Naive thymus-derived CD4-positive, alpha-beta T cell (primary cell): Measurements from ENCODE around the gene TRAM2. TPM values are rescaled to one million over a fixed set of nuclear protein-coding genes. Genes with fewer than 3 reads are reported as not detected.
"Not testable (repeated sequence)": the region's sequence is repeated elsewhere in the genome, so short reads cannot be mapped to it uniquely, and the experiment has no call there.

Experiments used
- ATAC-seq: fragments of 150-1000 bp; cut with Tn5 transposase; 2 replicates; pipeline ENCODE4 v1.10.0; 2021; ENCODE audit warnings: mild to moderate bottlenecking, moderate library complexity
- CTCF ChIA-PET: fragments of 350-600 bp; sonication (Branson Sonifier 250); formaldehyde crosslinking; loops from one replicate; lab custom pipeline; 2021; ENCODE audit warnings: antibody characterized with exemption; lab: Charles Lee
- POLR2A ChIA-PET: fragments of 350-600 bp; sonication (Branson Sonifier 250); formaldehyde crosslinking; loops from one replicate; lab custom pipeline; 2021; ENCODE audit warnings: antibody characterized with exemption, inconsistent platforms; lab: Charles Lee
- DNase-seq, 9 donors: peaks; one replicate each; pipeline versions ENCODE4 v3.0.0 to v3.0.0-alpha.2; 2020 to 2022; ENCODE audit warnings: mixed read lengths in 1 of 9
- H3K27ac ChIP-seq: one replicate; pipeline ENCODE4 v1.7.0; 2013; ENCODE audit warnings: mild to moderate bottlenecking, low read depth, low read length, moderate library complexity
- H3K27me3 ChIP-seq, 2 donors: one replicate each; pipeline ENCODE4 v1.7.0; 2013; ENCODE audit warnings: low read length in 2 of 2, mild to moderate bottlenecking in 2 of 2, moderate library complexity in 2 of 2; ENCODE audit not compliant: control insufficient read depth in 2 of 2, insufficient read depth in 2 of 2
- H3K36me3 ChIP-seq, 3 experiments: 1 replicate in 2 of 3; 2 replicates in 1 of 3; pipeline ENCODE4 v1.7.0; 2013; ENCODE audit warnings: low read length in 3 of 3, mild to moderate bottlenecking in 3 of 3, moderate library complexity in 1 of 3; ENCODE audit not compliant: insufficient read depth in 3 of 3, control insufficient read depth in 2 of 3
- H3K4me1 ChIP-seq, 2 donors: one replicate each; pipeline ENCODE4 v1.7.0; 2013; ENCODE audit warnings: low read length in 2 of 2, mild to moderate bottlenecking in 2 of 2, moderate library complexity in 1 of 2; ENCODE audit not compliant: control insufficient read depth in 2 of 2, insufficient read depth in 2 of 2
- H3K4me3 ChIP-seq: 2 replicates; pipeline ENCODE4 v1.7.0; 2013; ENCODE audit warnings: mild to moderate bottlenecking, low read length
- H3K9me3 ChIP-seq, 3 experiments: 1 replicate in 2 of 3; 2 replicates in 1 of 3; pipeline ENCODE4 v1.7.0; 2013; ENCODE audit warnings: low read length in 3 of 3; ENCODE audit not compliant: control insufficient read depth in 2 of 3
- H3K27ac Mint-ChIP-seq, 9 donors: one replicate each; pipeline ENCODE4 v1.8.0; 2020 to 2022; ENCODE audit warnings: mixed read lengths in 9 of 9, mild to moderate bottlenecking in 8 of 9, moderate library complexity in 5 of 9, inconsistent platforms in 2 of 9
- H3K27me3 Mint-ChIP-seq, 5 donors: one replicate each; pipeline ENCODE4 v1.8.0; 2021 to 2022; ENCODE audit warnings: mixed read lengths in 5 of 5, mild to moderate bottlenecking in 1 of 5
- H3K36me3 Mint-ChIP-seq, 5 donors: one replicate each; pipeline ENCODE4 v1.8.0; 2020 to 2022; ENCODE audit warnings: mixed read lengths in 5 of 5, mild to moderate bottlenecking in 3 of 5, inconsistent platforms in 1 of 5
- H3K4me1 Mint-ChIP-seq, 7 donors: one replicate each; pipeline ENCODE4 v1.8.0; 2020 to 2022; ENCODE audit warnings: mixed read lengths in 7 of 7, mild to moderate bottlenecking in 3 of 7, inconsistent platforms in 1 of 7
- H3K4me3 Mint-ChIP-seq, 10 donors: one replicate each; pipeline ENCODE4 v1.8.0; 2020 to 2022; ENCODE audit warnings: mild to moderate bottlenecking in 10 of 10, mixed read lengths in 10 of 10, moderate library complexity in 6 of 10, inconsistent platforms in 2 of 10
- H3K9me3 Mint-ChIP-seq, 11 donors: one replicate each; pipeline ENCODE4 v1.8.0; 2020 to 2022; ENCODE audit warnings: mixed read lengths in 11 of 11, mild to moderate bottlenecking in 4 of 11, inconsistent platforms in 1 of 11, moderate library complexity in 1 of 11
- intact Hi-C, 2 donors: fragments of 100-400 bp; cut with micrococcal nuclease; formaldehyde crosslinking; loops; one replicate each; pipeline ENCODE4 v1.15.1; 2023
- polyA plus RNA-seq, 2 donors: library from polyadenylated mRNA; unstranded; fragments of 300-500 nt; fragmentation: Illumina TruSeq; gene quantifications; one replicate each; pipeline ENCODE4 v1.2.3, GENCODE V29; 2021
- total RNA-seq, 6 experiments: library from RNA in 5 of 6; stranded (reverse) in 5 of 6; gene quantifications; 1 replicate in 5 of 6; 2 replicates in 1 of 6; pipeline ENCODE4 v1.2.3 and lab custom pipeline; 2021 to 2026

TRAM2 gene
- total and polyA plus RNA-seq, 7 experiments from 2014 or later, result 3.2 to 10.9 (median 10.3) TPM

DNA sequence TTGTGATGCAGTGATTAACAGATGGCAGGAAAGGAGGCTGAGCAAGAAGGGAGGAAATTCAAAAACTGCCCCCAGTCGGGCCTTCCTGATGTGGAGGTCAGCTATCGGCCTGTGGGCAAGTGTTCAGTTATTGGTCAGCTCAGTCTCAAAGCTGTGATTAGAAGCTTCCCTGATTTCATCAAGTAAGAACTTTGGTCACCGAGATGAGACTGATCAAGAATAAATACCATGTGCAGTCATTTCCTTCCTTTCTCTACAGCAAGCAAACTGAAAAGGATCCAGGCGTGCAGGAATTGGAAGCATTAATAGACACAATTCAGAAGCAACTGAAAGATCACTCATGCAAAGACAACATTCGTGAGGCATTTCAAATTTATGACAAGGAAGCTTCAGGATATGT lies 87.0 kb downstream of the TRAM2 start:
- Histone ChIP-seq H3K9me3 (no peaks in the 10 kb centered on the region), H3K4me3 (no peak overlapping the region), H3K27ac (no peak overlapping the region), H3K36me3 (no peaks in the 10 kb centered on the region), H3K4me1 (no peaks in the 10 kb centered on the region), H3K27me3 (no peaks in the 10 kb centered on the region)
- Mint-ChIP-seq H3K36me3 (peaks cover under 1 to 17% (median 4%) of the 10 kb centered on the region in 5 donors), H3K9me3 (peaks cover 0 to 4% (median 0%) of the 10 kb centered on the region in 11 donors), H3K4me1 (peaks cover 0 to 26% (median 0%) of the 10 kb centered on the region in 7 donors), H3K27ac (no peak overlapping the region), H3K4me3 (no peak overlapping the region), H3K27me3 (peaks cover 0 to 11% (median 0%) of the 10 kb centered on the region in 5 donors)
- DNase-seq (no peak), ATAC-seq (no peak)
- intact Hi-C loops, result loop anchor here in 1 of 2 donors (5.0 kb wide), 4 partner anchors 47 to 172 kb away; partner anchors contain the start of gene TRAM2
- CTCF ChIA-PET, result no interaction called here
- POLR2A ChIA-PET, result no interaction called here

DNA sequence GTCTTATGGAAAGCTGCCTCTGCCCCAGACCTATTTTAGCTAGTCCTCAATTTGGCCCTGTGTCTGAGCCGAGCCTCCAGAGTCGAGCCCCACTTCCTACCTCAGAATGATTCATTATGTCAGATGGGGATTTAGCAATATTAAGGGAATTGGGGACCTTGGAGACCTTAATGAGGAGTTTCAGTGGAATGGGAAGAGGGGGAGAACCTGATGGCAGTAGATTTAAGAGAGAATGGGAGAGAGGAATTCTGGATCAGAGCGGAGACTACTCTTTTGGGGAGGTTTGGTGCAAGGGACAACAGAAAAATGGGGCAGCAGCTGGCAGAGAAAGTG lies 93.2 kb downstream of the TRAM2 start:
- Mint-ChIP-seq H3K4me1 (peaks cover 0 to 1% (median 0%) of the 10 kb centered on the region in 7 donors), H3K9me3 (no peaks in the 10 kb centered on the region), H3K36me3 (peaks cover 0 to 12% (median 0%) of the 10 kb centered on the region in 5 donors), H3K27ac (peak overlapping the region in 2 of 9 donors; percentile 10 to 20), H3K27me3 (peaks cover 0 to 11% (median 0%) of the 10 kb centered on the region in 5 donors), H3K4me3 (no peak overlapping the region)
- DNase-seq (no peak), ATAC-seq (no peak)
- intact Hi-C loops, result no loop called here
- H3K27me3 ChIP-seq, result no peaks in the 10 kb centered on the region
- no peaks in the 10 kb centered on the region for H3K36me3 ChIP-seq
- no peak overlapping the region for H3K27ac ChIP-seq
- H3K4me1 ChIP-seq, result no peaks in the 10 kb centered on the region
- H3K4me3 ChIP-seq, result no peak overlapping the region
- ChIA-PET CTCF (no interaction called here), POLR2A (no interaction called here)
- H3K9me3 ChIP-seq, result no peaks in the 10 kb centered on the region

GRCh38 chr6:52482903-52483670 lies 93.8 kb downstream of the TRAM2 start:
- Mint-ChIP-seq H3K4me3 (no peak overlapping the region), H3K9me3 (no peaks in the 10 kb centered on the region), H3K27me3 (peaks cover 0 to 11% (median 0%) of the 10 kb centered on the region in 5 donors), H3K36me3 (peaks cover 0 to 12% (median 0%) of the 10 kb centered on the region in 5 donors), H3K27ac (no peak overlapping the region), H3K4me1 (peaks cover 0 to 1% (median 0%) of the 10 kb centered on the region in 7 donors)
- ATAC-seq (no peak), DNase-seq (no peak)
- H3K4me3 ChIP-seq, result no peak overlapping the region
- no peak overlapping the region for H3K27ac ChIP-seq
- H3K4me1 ChIP-seq, result no peaks in the 10 kb centered on the region
- intact Hi-C loops, result no loop called here
- H3K9me3 ChIP-seq, result no peaks in the 10 kb centered on the region
- POLR2A ChIA-PET, result no interaction called here
- no peaks in the 10 kb centered on the region for H3K27me3 ChIP-seq
- CTCF ChIA-PET, result interaction anchor here (0.6 kb wide), 1 partner anchor 37 kb away, joined by 3 read pairs; no protein-coding TSS in a partner anchor
- no peaks in the 10 kb centered on the region for H3K36me3 ChIP-seq

- Mint-ChIP-seq H3K9me3 (peaks cover 0 to 3% (median 0%) of the 10 kb centered on the region in 11 donors), H3K27me3 (peaks cover 0 to 15% (median 0%) of the 10 kb centered on the region in 5 donors), H3K4me1 (no peaks in the 10 kb centered on the region), H3K4me3 (no peak overlapping the region), H3K27ac (no peak overlapping the region), H3K36me3 (peaks cover 0 to 5% (median 0%) of the 10 kb centered on the region in 5 donors)
- no peak overlapping the region for H3K4me3 ChIP-seq
- ChIA-PET POLR2A (no interaction called here), CTCF (no interaction called here)
- no peaks in the 10 kb centered on the region for H3K27me3 ChIP-seq
- H3K27ac ChIP-seq, result no peak overlapping the region
- H3K4me1 ChIP-seq, result no peaks in the 10 kb centered on the region
- H3K36me3 ChIP-seq, result no peaks in the 10 kb centered on the region
- DNase-seq (no peak), ATAC-seq (no peak)
- no peaks in the 10 kb centered on the region for H3K9me3 ChIP-seq
- intact Hi-C loops, result no loop called here
Observed at GRCh38 chr6:52475307-52475706, 101.6 kb downstream of the TRAM2 start.

GRCh38 chr6:52474173-52474572 lies 102.7 kb downstream of the TRAM2 start:
- Histone ChIP-seq H3K4me3 (no peak overlapping the region), H3K4me1 (no peaks in the 10 kb centered on the region), H3K9me3 (no peaks in the 10 kb centered on the region), H3K27me3 (no peaks in the 10 kb centered on the region), H3K27ac (no peak overlapping the region), H3K36me3 (no peaks in the 10 kb centered on the region)
- Mint-ChIP-seq H3K27me3 (peaks cover 0 to 15% (median 0%) of the 10 kb centered on the region in 5 donors), H3K4me3 (no peak overlapping the region), H3K36me3 (peaks cover 0 to 4% (median 0%) of the 10 kb centered on the region in 5 donors), H3K9me3 (peaks cover 0 to 3% (median 0%) of the 10 kb centered on the region in 11 donors), H3K4me1 (no peaks in the 10 kb centered on the region), H3K27ac (no peak overlapping the region)
- ChIA-PET POLR2A (no interaction called here), CTCF (no interaction called here)
- ATAC-seq (no peak), DNase-seq (no peak)
- intact Hi-C loops, result loop anchor here in 1 of 2 donors (5.0 kb wide), 1 partner anchor 48 kb away; no protein-coding TSS in a partner anchor

- intact Hi-C loops, H3K4me3 ChIP-seq, H3K36me3 ChIP-seq, H3K27ac Mint-ChIP-seq, H3K4me3 Mint-ChIP-seq, CTCF ChIA-PET, H3K4me1 Mint-ChIP-seq, DNase-seq, H3K9me3 ChIP-seq, ATAC-seq, H3K27me3 Mint-ChIP-seq, H3K4me1 ChIP-seq, H3K36me3 Mint-ChIP-seq, H3K27me3 ChIP-seq, POLR2A ChIA-PET, H3K27ac ChIP-seq: not testable (repeated sequence)
- peaks cover 0 to 12% (median 2%) of the 10 kb centered on the region in 11 donors for H3K9me3 Mint-ChIP-seq
Observed at GRCh38 chr6:52461194-52461593, 115.7 kb downstream of the TRAM2 start.
